IMR-90 (cell line): ENCODE data around the gene COG4.

ENCODE experiments used
- FOS ChIP-seq: fragments of 150-350 bp; IDR thresholded peaks from 2 replicates; pipeline ENCODE4 v1.6.1; 2016; ENCODE audit warnings: low read depth, low read length
- MAFK ChIP-seq: IDR thresholded peaks from 2 replicates; pipeline ENCODE4 v1.6.1; 2012; ENCODE audit warnings: low read depth, low read length, improper control_type of control experiment
- POLR2A ChIP-seq: IDR thresholded peaks from 2 replicates; pipeline ENCODE4 v1.6.1; 2012; ENCODE audit warnings: mild to moderate bottlenecking, low read depth, low read length
- RAD21 ChIP-seq: IDR thresholded peaks from 2 replicates; pipeline ENCODE4 v1.6.1; 2012; ENCODE audit warnings: low read length, improper control_type of control experiment
- RCOR1 ChIP-seq: IDR thresholded peaks from 2 replicates; pipeline ENCODE4 v1.6.1; 2012; ENCODE audit warnings: mild to moderate bottlenecking, low read length, improper control_type of control experiment; ENCODE audit not compliant: insufficient replicate concordance
- SMC3 ChIP-seq: fragments of 150-350 bp; IDR thresholded peaks from 2 replicates; pipeline ENCODE4 v1.6.1; 2016; ENCODE audit warnings: low read depth, mild to moderate bottlenecking, antibody characterized with exemption, low read length, moderate library complexity
- TF ChIP-seq, protein P1 (sequence below): conservative IDR thresholded peaks from 2 replicates; pipeline ENCODE4 v1.5.1; 2012; ENCODE audit warnings: mild to moderate bottlenecking, low read depth, low read length, improper control_type of control experiment
- TF ChIP-seq, protein P2 (sequence below): fragments of 150-350 bp; IDR thresholded peaks from 2 replicates; pipeline ENCODE4 v1.6.1; 2017; ENCODE audit warnings: mild to moderate bottlenecking, antibody characterized with exemption, low read length, low read depth
- TF ChIP-seq, protein P3 (sequence below): fragments of 150-350 bp; IDR thresholded peaks from 2 replicates; pipeline ENCODE4 v1.6.1; 2016; ENCODE audit warnings: low read depth, mild to moderate bottlenecking, low read length, moderate library complexity, borderline replicate concordance

DNA sequence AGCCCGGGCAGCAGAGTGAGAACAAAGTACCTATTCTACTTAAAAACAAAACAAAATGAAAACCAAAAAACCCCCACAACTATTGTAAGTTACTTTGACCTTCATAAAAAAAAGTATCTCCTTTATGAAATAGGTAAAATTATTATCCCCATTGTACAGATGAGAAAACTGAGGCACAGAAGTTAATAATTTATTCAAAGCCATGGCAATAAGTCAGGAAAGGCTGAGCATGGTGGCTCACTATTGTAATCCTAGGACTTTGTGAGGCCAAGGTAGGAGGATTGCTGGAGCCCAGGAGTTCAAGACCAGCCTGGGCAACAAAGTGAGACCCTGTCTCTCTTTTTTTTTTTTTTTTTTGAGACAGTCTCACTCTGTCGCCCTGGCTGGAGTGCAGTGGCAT is 38.5 kb downstream of the COG4 start:
- TF ChIP-seq, protein P1, sequence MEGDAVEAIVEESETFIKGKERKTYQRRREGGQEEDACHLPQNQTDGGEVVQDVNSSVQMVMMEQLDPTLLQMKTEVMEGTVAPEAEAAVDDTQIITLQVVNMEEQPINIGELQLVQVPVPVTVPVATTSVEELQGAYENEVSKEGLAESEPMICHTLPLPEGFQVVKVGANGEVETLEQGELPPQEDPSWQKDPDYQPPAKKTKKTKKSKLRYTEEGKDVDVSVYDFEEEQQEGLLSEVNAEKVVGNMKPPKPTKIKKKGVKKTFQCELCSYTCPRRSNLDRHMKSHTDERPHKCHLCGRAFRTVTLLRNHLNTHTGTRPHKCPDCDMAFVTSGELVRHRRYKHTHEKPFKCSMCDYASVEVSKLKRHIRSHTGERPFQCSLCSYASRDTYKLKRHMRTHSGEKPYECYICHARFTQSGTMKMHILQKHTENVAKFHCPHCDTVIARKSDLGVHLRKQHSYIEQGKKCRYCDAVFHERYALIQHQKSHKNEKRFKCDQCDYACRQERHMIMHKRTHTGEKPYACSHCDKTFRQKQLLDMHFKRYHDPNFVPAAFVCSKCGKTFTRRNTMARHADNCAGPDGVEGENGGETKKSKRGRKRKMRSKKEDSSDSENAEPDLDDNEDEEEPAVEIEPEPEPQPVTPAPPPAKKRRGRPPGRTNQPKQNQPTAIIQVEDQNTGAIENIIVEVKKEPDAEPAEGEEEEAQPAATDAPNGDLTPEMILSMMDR: no peak
- TF ChIP-seq FOS (no peak), SMC3 (no peak), RCOR1 (no peak), POLR2A (no peak), RAD21 (no peak), MAFK (no peak)
- TF ChIP-seq, protein P2, sequence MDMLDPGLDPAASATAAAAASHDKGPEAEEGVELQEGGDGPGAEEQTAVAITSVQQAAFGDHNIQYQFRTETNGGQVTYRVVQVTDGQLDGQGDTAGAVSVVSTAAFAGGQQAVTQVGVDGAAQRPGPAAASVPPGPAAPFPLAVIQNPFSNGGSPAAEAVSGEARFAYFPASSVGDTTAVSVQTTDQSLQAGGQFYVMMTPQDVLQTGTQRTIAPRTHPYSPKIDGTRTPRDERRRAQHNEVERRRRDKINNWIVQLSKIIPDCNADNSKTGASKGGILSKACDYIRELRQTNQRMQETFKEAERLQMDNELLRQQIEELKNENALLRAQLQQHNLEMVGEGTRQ: no peak
- TF ChIP-seq, protein P3, sequence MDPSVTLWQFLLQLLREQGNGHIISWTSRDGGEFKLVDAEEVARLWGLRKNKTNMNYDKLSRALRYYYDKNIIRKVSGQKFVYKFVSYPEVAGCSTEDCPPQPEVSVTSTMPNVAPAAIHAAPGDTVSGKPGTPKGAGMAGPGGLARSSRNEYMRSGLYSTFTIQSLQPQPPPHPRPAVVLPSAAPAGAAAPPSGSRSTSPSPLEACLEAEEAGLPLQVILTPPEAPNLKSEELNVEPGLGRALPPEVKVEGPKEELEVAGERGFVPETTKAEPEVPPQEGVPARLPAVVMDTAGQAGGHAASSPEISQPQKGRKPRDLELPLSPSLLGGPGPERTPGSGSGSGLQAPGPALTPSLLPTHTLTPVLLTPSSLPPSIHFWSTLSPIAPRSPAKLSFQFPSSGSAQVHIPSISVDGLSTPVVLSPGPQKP: no peak
